Fibroblast of mammary gland (primary cell): ENCODE data around the gene RICTOR.
A peak's percentile ranks its signal among the peaks of the same experiment; 100 is the strongest.

Experiments used
- DNase-seq: peaks from one replicate; pipeline ENCODE4 v3.0.0-alpha.2; 2010; ENCODE audit warnings: low read depth
- H3K4me3 ChIP-seq: 2 replicates; pipeline ENCODE4 v1.5.1; 2011; ENCODE audit warnings: low read depth, mild to moderate bottlenecking, low read length, moderate library complexity; ENCODE audit not compliant: control insufficient read depth
- CTCF ChIP-seq: conservative IDR thresholded peaks from 2 replicates; pipeline ENCODE4 v1.5.1; 2011; ENCODE audit warnings: low read depth, low read length, inconsistent platforms; ENCODE audit not compliant: control insufficient read depth, insufficient read depth

RICTOR gene

GRCh38 chr5:39082995-39083394 is 8.8 kb upstream of the RICTOR start:
- no peak overlapping the region for H3K4me3 ChIP-seq
- no peak for TF ChIP-seq CTCF
- no peak for DNase-seq

GRCh38 chr5:39080597-39081204 is 6.5 kb upstream of the RICTOR start:
- H3K4me3 ChIP-seq = no peak overlapping the region
- peak; percentile 96 for TF ChIP-seq CTCF
- DNase-seq = peak; percentile 83

DNA sequence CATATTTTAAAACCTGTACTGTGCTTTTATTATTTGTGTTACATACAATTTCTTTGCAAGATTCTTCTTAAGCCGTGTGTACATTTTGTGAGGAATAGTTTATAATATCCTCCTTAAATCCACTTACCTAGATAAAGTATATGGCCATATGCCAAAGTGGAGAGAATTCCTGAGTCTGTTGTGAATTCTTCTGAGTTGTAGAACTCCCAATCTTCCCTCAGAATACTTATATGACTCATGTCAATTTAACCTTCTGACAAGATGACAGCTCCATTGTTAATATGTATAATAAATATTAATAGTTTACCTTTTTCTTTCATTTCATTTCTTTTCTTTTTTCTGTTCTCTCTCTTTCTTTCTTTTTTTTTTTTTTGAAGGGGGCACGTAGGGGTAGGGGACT is 6.0 kb upstream of the RICTOR start:
- no peak for DNase-seq

GRCh38 chr5:39079147-39079546 is 4.9 kb upstream of the RICTOR start:
- no peak for TF ChIP-seq CTCF
- DNase-seq = no peak
- no peak overlapping the region for H3K4me3 ChIP-seq

More for the DNA sequence above, 6.0 kb upstream of the RICTOR start:
- no peak overlapping the region for H3K4me3 ChIP-seq
- no peak for TF ChIP-seq CTCF

- TF ChIP-seq CTCF = no peak
- peak; percentile 48 for DNase-seq
- H3K4me3 ChIP-seq = no peak overlapping the region
Measured at GRCh38 chr5:39076757-39077728, 2.8 kb upstream of the RICTOR start.

- no peak for TF ChIP-seq CTCF
- no peak overlapping the region for H3K4me3 ChIP-seq
- DNase-seq = no peak
Measured at GRCh38 chr5:39076101-39076756, 2.0 kb upstream of the RICTOR start.
